Effector CD4-positive, alpha-beta T cell (primary cell): ENCODE data around the gene RIMKLA.

Experiments
- DNase-seq: peaks from one replicate; pipeline ENCODE4 v3.0.0-alpha.2; 2020

The RIMKLA gene

GRCh38 chr1:42379794-42380585 lies 602 bp upstream of the RIMKLA start:
- no peak for DNase-seq

DNA sequence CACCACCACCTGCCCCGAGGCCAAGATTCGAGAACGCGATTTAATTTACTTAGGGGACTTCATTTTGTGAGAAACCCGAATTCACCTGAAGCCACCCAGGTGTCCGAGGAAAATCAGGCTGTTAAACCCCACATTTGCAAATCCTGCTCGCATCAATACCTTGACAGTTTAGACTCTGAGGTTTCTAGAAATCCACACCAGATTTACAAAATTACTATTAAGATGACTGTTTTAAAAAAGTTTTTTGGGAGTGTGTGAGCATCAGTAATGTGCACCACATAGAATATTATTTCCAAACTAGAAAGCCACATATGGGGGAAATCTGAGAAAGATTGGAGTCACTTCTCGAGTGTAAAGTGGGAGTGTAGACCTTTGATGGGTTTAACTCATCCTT lies 685 bp downstream of the RIMKLA start:
- DNase-seq: no peak

- DNase-seq: no peak
Measured at GRCh38 chr1:42385283-42385682, 4.7 kb downstream of the RIMKLA start.

DNA sequence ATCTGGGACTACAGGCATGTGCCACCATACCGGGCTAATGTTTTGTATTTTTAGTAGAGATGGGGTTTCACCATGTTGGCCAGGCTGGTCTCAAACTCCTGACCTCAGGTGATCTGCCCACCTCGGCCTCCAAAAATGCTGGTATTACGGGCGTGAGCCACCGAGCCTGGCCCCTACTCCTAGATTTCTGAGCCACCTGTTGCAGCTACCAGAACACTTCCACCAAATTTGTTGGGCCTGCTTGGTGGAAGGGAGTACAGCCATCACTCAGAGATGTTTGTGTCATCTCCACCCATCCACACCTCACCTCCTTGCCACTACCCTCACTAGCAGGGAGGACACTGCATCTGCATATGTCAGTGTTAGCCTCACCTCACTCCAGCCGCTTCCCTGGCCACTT lies 5.5 kb downstream of the RIMKLA start:
- no peak for DNase-seq

DNA sequence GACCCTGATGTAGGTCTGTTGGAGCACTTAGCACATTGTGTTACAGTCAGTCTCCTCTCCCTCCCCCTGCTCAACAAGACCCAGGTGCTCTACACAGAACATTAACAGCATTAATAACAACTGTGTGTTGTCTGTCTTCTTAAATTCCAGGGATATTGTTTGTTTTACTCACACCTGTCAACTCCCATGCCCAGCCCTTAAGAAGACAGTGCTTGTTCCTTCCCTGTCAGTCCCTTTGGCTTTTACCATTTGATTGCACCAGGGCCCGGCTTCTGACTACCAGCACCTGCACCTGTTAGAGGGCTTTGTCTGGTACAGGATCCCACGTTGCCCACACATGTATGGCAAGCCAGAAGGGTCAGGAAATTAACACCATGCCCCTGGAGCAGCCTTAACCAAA lies 11.7 kb downstream of the RIMKLA start:
- DNase-seq: no peak

- DNase-seq: no peak
Measured at GRCh38 chr1:42392967-42393848, 12.6 kb downstream of the RIMKLA start.

DNA sequence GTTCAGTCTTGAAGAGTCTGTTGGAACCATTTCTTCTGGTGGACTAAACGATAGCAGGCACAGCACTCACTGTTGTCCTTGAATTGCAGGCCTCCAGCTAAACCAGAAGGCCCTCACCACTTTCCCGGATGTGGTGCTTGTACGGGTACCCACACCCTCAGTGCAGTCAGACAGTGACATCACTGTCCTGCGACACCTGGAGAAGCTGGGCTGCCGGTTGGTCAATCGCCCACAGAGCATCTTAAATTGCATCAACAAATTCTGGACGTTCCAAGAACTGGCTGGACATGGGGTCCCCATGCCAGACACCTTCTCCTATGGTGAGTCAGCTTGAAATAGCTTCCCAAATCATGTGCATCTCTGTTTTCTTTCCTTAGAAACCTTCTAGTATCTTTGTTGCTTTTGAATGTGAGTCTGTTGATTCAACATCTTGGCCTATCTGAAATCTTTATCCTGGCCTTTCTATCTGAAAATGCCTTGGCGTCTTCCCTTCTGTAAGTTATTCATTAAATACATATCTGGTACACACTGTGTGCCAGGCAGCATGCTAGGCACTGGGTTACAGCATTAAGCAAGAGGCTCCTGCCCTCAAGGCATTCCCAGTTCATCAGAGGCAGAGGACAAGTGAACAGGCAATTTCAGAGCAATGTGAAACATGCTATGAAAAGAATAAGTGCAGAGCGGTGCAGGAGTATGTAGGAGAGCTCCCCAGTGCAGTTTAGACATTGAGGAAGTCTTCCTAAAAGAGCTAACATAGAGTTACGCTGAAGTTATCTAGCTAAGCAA lies 18.9 kb downstream of the RIMKLA start:
- no peak for DNase-seq

GRCh38 chr1:42403880-42404400 lies 23.3 kb downstream of the RIMKLA start:
- DNase-seq: no peak

DNA sequence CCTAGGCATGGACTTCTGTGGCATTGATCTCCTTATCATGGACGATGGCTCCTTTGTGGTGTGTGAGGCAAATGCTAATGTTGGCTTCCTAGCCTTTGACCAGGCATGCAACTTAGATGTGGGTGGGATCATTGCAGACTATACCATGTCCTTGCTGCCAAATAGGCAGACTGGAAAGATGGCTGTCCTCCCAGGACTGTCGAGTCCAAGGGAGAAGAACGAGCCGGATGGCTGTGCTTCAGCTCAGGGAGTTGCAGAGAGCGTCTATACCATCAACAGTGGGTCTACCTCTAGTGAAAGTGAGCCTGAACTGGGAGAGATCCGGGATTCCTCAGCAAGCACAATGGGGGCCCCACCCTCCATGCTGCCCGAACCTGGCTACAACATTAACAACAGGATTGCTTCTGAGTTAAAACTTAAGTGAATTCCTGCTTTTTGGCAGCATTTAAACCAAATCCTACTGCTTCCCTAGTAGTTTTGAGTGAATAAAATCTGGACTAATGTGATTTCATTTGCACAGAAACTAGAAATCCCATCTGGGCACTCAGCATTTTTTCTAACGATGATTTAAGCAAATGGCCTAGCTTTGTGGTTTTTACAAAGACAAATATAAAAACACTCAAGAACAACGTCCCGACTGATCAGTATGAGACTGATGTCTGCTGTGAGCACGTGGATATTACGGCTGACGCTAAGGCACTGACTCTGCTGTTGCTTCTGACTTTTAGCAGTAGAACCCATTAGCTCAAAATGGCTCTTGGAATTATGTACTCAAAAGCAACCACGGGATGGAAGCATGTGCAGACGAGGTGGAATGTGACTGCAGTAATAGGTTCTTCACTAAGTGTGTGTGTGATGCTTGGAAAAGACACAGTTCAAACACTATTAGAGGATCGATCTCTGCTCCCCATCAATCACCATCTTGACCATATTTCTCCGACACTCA lies 34.2 kb downstream of the RIMKLA start:
- DNase-seq: no peak

DNA sequence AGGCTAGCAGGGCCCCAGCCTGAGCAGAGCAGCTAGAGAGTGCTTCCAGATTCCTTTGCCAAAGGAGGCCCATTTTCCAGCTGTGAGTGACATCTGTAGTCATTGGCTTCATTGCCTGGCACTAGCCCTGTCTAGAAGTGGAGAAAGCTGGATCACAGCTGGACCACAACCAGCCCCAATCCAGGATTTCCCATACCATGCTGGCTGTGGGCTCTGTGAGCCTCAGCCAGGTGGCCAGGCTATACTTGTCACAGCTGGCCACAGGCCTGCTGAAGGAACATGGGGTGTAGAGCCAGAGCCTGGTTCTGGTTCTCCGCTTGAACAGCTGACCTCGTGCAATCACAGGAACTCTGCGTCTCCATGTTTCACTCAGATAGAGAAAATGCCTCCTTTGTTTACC lies 36.6 kb downstream of the RIMKLA start:
- DNase-seq: no peak

- no peak for DNase-seq
Measured at GRCh38 chr1:42418516-42418915, 37.9 kb downstream of the RIMKLA start.

GRCh38 chr1:42419126-42419821 lies 38.7 kb downstream of the RIMKLA start:
- no peak for DNase-seq

DNA sequence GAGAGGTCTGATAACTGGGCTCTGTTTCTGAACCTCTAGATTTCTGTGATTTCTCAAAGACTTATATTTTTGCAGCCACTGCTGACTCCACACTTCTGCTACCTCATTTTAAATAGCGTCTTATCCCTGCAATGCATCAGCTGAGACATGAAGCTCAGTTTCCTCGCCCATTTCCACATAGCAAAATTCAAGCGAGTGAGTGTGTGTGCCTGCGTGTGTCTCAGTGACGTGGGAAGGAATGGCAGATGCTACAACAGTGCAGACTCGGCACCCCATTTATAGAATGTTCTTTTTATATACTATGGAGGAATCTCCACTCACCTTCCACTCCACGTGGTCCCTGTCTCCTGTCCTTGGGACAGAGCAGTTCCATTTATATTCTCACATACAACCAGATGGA lies 39.5 kb downstream of the RIMKLA start:
- DNase-seq: no peak

DNA sequence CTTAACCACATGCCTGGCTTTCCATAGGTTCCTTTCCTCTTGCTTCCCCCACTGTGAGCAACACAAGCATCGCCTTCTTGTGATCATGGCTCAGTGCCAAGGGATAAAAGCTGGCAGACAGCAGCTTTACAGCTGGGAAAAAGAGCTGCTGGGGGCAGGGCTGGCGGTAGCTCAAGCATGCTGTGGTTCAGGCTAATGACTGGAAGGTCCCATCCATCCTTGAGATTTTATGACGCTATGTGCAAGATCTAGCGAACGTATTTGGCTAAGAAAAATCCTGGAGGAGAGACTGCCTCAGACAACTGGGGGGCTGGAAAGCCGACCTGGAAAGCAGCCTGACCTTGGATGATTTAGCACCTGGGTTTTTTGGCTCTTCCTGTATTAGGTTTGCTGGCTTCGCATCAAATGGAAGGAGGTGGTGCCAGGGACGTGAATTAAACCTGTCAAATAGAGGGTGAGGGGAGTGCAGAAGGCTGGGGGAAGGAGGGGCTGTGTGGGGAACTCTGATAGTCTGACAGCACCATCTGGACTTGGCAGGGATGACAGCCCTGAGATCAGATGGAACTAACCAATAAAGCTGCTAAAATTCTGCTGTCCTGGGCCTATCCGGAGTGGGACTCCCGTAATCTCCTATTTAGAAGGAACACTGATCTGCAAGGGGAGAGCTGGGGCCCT lies 40.5 kb downstream of the RIMKLA start:
- DNase-seq: no peak

GRCh38 chr1:42422737-42423136 lies 42.1 kb downstream of the RIMKLA start:
- no peak for DNase-seq

DNA sequence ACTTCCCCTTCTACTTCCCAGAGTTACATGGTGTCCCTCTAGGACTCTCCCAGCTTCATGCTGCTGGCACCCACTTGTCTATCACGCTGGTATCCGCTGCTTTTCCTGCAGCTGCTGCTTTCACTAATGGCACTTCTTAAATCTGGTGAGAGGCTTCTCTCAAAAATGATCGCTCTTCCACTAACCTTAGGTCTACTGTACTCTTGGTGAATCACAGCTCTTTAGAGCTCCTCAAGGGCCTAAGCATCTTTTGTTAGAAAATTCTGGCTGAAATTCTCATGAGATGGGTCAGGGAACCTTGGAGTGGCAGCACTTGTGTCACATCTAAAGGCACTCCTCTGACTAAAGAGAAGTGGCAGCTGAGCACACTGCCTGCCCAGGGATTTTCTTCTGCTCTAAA lies 43.1 kb downstream of the RIMKLA start:
- no peak for DNase-seq

DNA sequence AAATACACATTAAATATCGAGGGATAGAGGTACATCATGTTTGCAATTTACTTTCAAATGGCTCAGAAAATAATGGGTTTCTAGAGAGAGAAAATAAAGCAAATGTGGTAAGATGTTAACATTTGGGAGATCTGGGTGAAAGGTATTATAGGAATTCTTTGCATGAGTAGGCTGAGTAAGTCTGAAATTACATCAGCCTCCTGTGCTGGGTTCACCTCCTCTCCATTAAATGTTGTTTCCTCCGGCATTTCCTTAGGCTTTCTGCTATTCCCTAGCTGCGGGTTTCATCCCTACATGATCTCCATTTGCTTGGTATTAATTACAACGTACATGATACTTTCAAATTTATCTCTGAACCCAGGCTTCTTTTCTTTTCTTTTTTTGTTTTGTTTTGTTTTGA lies 43.6 kb downstream of the RIMKLA start:
- no peak for DNase-seq

DNA sequence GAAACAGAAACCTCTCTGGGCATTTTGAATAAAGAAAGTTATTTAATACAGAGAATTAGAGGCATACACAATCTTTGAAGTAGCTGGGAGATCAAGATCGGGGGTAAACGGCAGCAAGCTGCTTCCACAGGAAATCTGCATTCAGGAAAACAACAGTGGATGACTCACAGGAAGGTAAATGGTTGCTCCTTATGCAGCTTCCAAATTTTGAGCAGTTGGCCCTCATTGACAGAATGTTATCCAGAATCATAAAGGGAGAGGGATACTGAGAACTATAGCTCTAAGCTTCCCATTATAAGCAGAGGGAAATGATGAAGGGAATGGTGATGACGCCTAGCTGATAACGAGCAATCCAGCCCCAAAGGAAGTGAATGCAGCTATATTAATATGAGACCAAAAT lies 46.6 kb downstream of the RIMKLA start:
- DNase-seq: no peak

DNA sequence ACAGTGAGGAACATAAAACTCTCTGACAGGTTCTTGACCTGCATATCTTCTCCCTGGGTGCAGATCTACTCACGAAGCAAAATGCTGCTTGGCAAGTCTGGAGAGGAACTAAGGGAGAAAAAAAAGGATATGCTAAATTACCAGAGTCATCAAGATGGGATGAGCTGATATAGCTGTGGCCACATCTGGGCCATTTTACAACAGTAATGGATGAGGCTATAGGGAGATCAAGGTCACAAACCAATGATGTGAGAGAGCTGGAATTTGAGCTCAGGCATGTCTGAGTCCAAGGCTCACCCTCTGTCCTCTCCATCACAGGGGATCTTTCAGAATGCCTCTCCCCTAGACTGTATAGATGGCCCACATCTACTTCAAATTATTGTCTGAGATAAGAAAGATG lies 49.0 kb downstream of the RIMKLA start:
- no peak for DNase-seq

- DNase-seq: no peak
Measured at GRCh38 chr1:42430286-42431135, 49.9 kb downstream of the RIMKLA start.
